Panc1 (cell line): Measurements from ENCODE around the gene FBLN1. TPM values are rescaled to one million over a fixed set of nuclear protein-coding genes. Genes with fewer than 3 reads are reported as not detected.

Experiments
- ATAC-seq: fragments of 200-7000 bp; cut with Tn5 transposase; 2 replicates; pipeline ENCODE4 v1.9.1; 2020; ENCODE audit warnings: mild to moderate bottlenecking, moderate library complexity
- BruUV-seq: library from RNA; stranded (reverse); fragments of 400-500 nt; replicated peaks from 2 replicates; lab custom pipeline; 2021; lab: Mats Ljungman, UMichigan
- CTCF ChIA-PET: fragments of 300-600 bp; sonication (Branson Sonifier 250); formaldehyde crosslinking; loops from one replicate; lab custom pipeline; 2022; ENCODE audit warnings: antibody characterized with exemption; lab: Charles Lee
- POLR2A ChIA-PET: fragments of 300-600 bp; sonication (Branson Sonifier 250); formaldehyde crosslinking; loops from one replicate; lab custom pipeline; 2022; ENCODE audit warnings: antibody characterized with exemption; lab: Charles Lee
- DNase-seq: peaks from one replicate; pipeline ENCODE4 v3.0.0-alpha.2; 2010; ENCODE audit warnings: low read depth, low spot score
- H3K27ac ChIP-seq: 2 replicates; pipeline ENCODE4 v1.5.1; 2011; ENCODE audit warnings: mild to moderate bottlenecking, low read length, inconsistent platforms
- H3K27me3 ChIP-seq: fragments of 200-500 bp; sonication (Bioruptor generic); 2 replicates; pipeline ENCODE4 v1.6.0; 2014; ENCODE audit warnings: low read length, inconsistent platforms; ENCODE audit not compliant: control insufficient read depth, insufficient read depth
- H3K36me3 ChIP-seq: fragments of 200-500 bp; sonication (Bioruptor generic); 2 replicates; pipeline ENCODE4 v1.5.1; 2014; ENCODE audit warnings: inconsistent platforms, mild to moderate bottlenecking, low read length, moderate library complexity; ENCODE audit not compliant: control insufficient read depth, insufficient read depth
- H3K4me1 ChIP-seq: 2 replicates; pipeline ENCODE4 v1.5.1; 2011; ENCODE audit warnings: inconsistent platforms, mild to moderate bottlenecking, low read length, moderate library complexity; ENCODE audit not compliant: control insufficient read depth, insufficient read depth
- H3K4me3 ChIP-seq, 2 experiments: 2 replicates each; pipeline ENCODE4 v1.5.1; 2011 to 2012; ENCODE audit warnings: low read depth in 2 of 2, low read length in 2 of 2, mild to moderate bottlenecking in 2 of 2, inconsistent platforms in 1 of 2, moderate library complexity in 1 of 2
- H3K9me3 ChIP-seq: fragments of 200-500 bp; sonication (Bioruptor generic); 2 replicates; pipeline ENCODE4 v1.5.1; 2014; ENCODE audit warnings: low read depth, mild to moderate bottlenecking, inconsistent platforms, low read length, moderate library complexity; ENCODE audit not compliant: control insufficient read depth, insufficient read depth
- CTCF ChIP-seq: fragments of 450-650 bp; IDR thresholded peaks from 2 replicates; pipeline ENCODE4 v1.5.1; 2017; ENCODE audit warnings: mild to moderate bottlenecking
- POLR2AphosphoS5 ChIP-seq: IDR thresholded peaks from 2 replicates; pipeline ENCODE4 v1.6.1; 2012; ENCODE audit warnings: mild to moderate bottlenecking, low read depth, low read length, moderate library complexity
- REST ChIP-seq, 2 experiments: IDR thresholded peaks; 2 replicates each; pipeline ENCODE4 v1.6.1; 2011 to 2012; ENCODE audit warnings: low read depth in 2 of 2, control low read depth in 1 of 2, low read length in 1 of 2, mild to moderate bottlenecking in 1 of 2, moderate library complexity in 1 of 2; ENCODE audit not compliant: insufficient read depth in 1 of 2
- SIN3A ChIP-seq: IDR thresholded peaks from 2 replicates; pipeline ENCODE4 v1.6.1; 2012; ENCODE audit warnings: low read depth, mild to moderate bottlenecking, low read length, moderate library complexity, borderline replicate concordance; ENCODE audit not compliant: insufficient read depth
- TCF7L2 ChIP-seq: IDR thresholded peaks from 2 replicates; pipeline ENCODE4 v1.6.1; 2011; ENCODE audit warnings: mild to moderate bottlenecking, low read depth, low read length, inconsistent platforms
- in situ Hi-C: cut with HindIII; loops from 2 replicates; pipeline ENCODE4 v1.10.0; 2016; ENCODE audit warnings: low sequenced_read_pairs, low pct_unique_long_range_greater_than_20kb
- intact Hi-C: fragments of 100-400 bp; cut with micrococcal nuclease; formaldehyde crosslinking; loops from one replicate; pipeline ENCODE4 v1.10.0; 2022; ENCODE audit not compliant: unreplicated experiment
- total RNA-seq: library from RNA; stranded (reverse); gene quantifications from one replicate; pipeline ENCODE4 v1.2.1, GENCODE V29; 2021; ENCODE audit not compliant: unreplicated experiment

The FBLN1 gene
- total RNA-seq, 1 experiment from 2014 or later: 143 TPM

- H3K27ac ChIP-seq: peak overlapping the region; percentile 8; the same call in 1 of the 2 replicates
- peaks cover 8% of the 10 kb centered on the region; the same call in 1 of the 2 replicates for H3K4me1 ChIP-seq
- BruUV-seq: no TSS peak
- DNase-seq: peak; percentile 47
- no peak overlapping the region for H3K4me3 ChIP-seq
- TF ChIP-seq CTCF (no peak), TCF7L2 (peak; percentile 58; the same call in 1 of the 2 replicates)
- intact Hi-C loops (no loop called here), in situ Hi-C loops (no loop called here)
- CTCF ChIA-PET: no interaction called here
- no peaks in the 10 kb centered on the region for H3K27me3 ChIP-seq
- POLR2A ChIA-PET: no interaction called here
- H3K9me3 ChIP-seq: no peaks in the 10 kb centered on the region
- peak; percentile 88 for ATAC-seq
- H3K36me3 ChIP-seq: no peaks in the 10 kb centered on the region
Observed at GRCh38 chr22:45478108-45478771, 24.4 kb upstream of the FBLN1 start.

GRCh38 chr22:45480717-45481116 is 22.0 kb upstream of the FBLN1 start:
- peaks cover 8% of the 10 kb centered on the region; the same call in 1 of the 2 replicates for H3K4me1 ChIP-seq
- ChIA-PET POLR2A (no interaction called here), CTCF (no interaction called here)

More at GRCh38 chr22:45480717-45481116, 22.0 kb upstream of the FBLN1 start:
- no TSS peak for BruUV-seq
- ATAC-seq (no peak), DNase-seq (no peak)
- TF ChIP-seq REST (IDR thresholded peaks at IDR 0.05; ENCODE audit: insufficient read depth in 1 of 2, low read depth in 2 of 2, low read length in 1 of 2) (no peak), SIN3A (no peak), POLR2AphosphoS5 (no peak), TCF7L2 (no peak), CTCF (no peak)
- Histone ChIP-seq H3K4me3 (no peak overlapping the region), H3K27me3 (no peaks in the 10 kb centered on the region), H3K36me3 (no peaks in the 10 kb centered on the region), H3K9me3 (no peaks in the 10 kb centered on the region), H3K27ac (no peak overlapping the region)
- intact Hi-C loops: no loop called here
- in situ Hi-C loops: no loop called here
